Frontal cortex (tissue), 4 donors: Measurements from ENCODE around the gene UBA52. TPM values are rescaled to one million over a fixed set of nuclear protein-coding genes. Genes with fewer than 3 reads are reported as not detected.

Source experiments
- DNase-seq, 2 donors: peaks; one replicate each; pipeline ENCODE4 v3.0.0; 2012; ENCODE audit warnings: low spot score in 2 of 2
- FAIRE-seq: peaks from 2 replicates; lab custom pipeline; 2012; peaks lifted over from hg19 to GRCh38; lab: Jason Lieb, UNC
- total RNA-seq: library from RNA; depleted of rRNA; stranded (reverse); fragments of >200 nt; gene quantifications from one replicate; pipeline ENCODE4 v1.2.3, GENCODE V29; 2014
- donor health status: control.
- donor health status: control.
- donor health status: control.

UBA52 gene
- total RNA-seq, 1 donor from 2014 or later = 742 TPM

DNA sequence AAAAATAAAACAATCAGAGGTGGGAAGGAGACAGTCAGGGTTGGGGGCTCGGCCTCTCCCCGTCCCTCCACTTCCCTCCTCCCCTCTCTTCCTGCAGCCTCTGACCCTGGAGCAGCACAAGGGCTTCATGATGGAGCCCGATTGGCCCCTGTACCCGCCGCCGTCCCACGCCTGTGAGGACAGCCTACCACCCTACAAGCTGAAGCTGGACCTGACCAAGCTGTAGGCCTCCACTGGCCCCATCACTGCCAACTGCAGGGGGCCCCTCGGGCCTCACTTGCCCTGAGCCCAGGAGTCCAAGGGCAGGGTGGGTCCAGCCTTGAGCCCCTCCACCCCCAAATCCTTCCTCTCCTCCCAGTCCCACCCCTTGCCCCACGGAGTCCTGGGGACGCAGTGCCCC is 48.7 kb downstream of the UBA52 start:
- no peak for FAIRE-seq
- DNase-seq = no peak

DNA sequence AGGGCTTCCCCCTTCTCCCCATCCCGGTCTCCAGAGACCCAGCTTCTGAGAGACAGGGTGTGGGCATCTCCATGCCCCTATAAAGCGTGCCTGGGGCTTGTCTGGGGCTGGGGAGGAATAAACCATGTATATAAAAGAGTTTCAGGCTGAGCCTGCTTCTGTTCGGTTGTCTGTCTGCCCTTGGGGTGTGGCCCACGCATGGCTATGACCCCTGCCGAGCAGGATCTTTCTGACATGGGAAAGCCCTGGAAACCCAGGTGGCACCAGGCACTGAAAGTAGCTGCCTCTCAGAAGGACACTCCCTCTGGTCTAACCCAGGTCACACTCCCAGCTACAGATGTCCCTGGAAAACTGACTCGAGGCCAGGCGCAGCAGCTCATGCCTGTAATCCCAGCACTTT is 49.2 kb downstream of the UBA52 start:
- no peak for DNase-seq
- no peak for FAIRE-seq

DNA sequence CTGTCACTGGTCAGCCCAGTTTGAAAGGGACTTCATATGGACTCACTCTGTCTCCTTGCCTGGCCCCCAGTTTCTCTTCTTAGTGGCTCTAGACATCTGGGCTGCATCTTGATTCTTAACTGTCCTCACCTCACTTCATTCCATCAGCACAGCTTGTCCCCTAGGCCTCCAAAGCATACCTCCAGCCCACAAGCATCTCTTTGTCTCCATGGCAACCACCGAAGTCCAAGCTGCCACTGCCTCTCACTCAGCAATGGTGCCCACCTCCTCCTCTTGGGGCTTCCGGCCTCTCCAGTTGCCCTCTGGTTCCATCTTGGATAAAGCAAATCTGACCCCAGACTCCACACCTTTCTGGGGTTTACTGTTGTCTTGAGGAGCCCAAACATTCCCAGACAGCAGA is 55.2 kb downstream of the UBA52 start:
- FAIRE-seq (no peak), DNase-seq (no peak)

Other genes with a start within 250 kb of the UBA52 start
- 80.3 TPM for gene LSM4, start 248.8 kb upstream of the UBA52 start, total RNA-seq
- gene PGPEP1, start 231.3 kb upstream of the UBA52 start, total RNA-seq = 18.3 TPM
- gene GDF15, start 185.7 kb upstream of the UBA52 start, total RNA-seq = not detected
- 0.41 TPM for gene LRRC25, start 174.2 kb upstream of the UBA52 start, total RNA-seq
- gene SSBP4, start 152.5 kb upstream of the UBA52 start, total RNA-seq = 69.3 TPM
- gene ISYNA1, start 133.7 kb upstream of the UBA52 start, total RNA-seq = 62.8 TPM
- gene ELL, start 49.8 kb upstream of the UBA52 start, total RNA-seq = 7.7 TPM
- 178 TPM for gene FKBP8, start 28.3 kb upstream of the UBA52 start, total RNA-seq
- 14.7 TPM for gene KXD1, start 14.0 kb upstream of the UBA52 start, total RNA-seq
- 17.1 TPM for gene REX1BD, start 16.9 kb downstream of the UBA52 start, total RNA-seq
- 2.4 TPM for gene CRLF1, start 34.9 kb downstream of the UBA52 start, total RNA-seq
- 34.2 TPM for gene TMEM59L, start 41.0 kb downstream of the UBA52 start, total RNA-seq
- 5.7 TPM for gene KLHL26, start 65.2 kb downstream of the UBA52 start, total RNA-seq
- gene CRTC1, start 111.8 kb downstream of the UBA52 start, total RNA-seq = 7.3 TPM
- not detected for gene COMP, start 219.4 kb downstream of the UBA52 start, total RNA-seq